Lung (tissue), 12 donors: ENCODE results near the gene ANAPC13. TPM values are rescaled to one million over a fixed set of nuclear protein-coding genes. Genes with fewer than 3 reads are reported as not detected.

ENCODE experiments used
- ATAC-seq: fragments of 200-7000 bp; cut with Tn5 transposase; one replicate; pipeline ENCODE4 v1.9.1; 2020; ENCODE audit warnings: moderate number of reproducible peaks; ENCODE audit not compliant: insufficient read depth, low FRiP score
- DNase-seq, 3 donors: peaks; one replicate each; pipeline ENCODE4 v3.0.0-alpha.2; 2013 to 2017
- H3K27ac ChIP-seq, 2 donors: one replicate each; pipeline ENCODE4 v1.5.1; 2013; ENCODE audit warnings: mild to moderate bottlenecking in 2 of 2, moderate library complexity in 2 of 2, control low read depth in 1 of 2, inconsistent platforms in 1 of 2, low read depth in 1 of 2, low read length in 1 of 2
- H3K27me3 ChIP-seq, 3 donors: one replicate each; pipeline ENCODE4 v1.5.1; 2013; ENCODE audit warnings: low read length in 2 of 3; ENCODE audit not compliant: control insufficient read depth in 3 of 3, insufficient read depth in 3 of 3
- H3K36me3 ChIP-seq, 4 donors: one replicate each; pipeline ENCODE4 v1.5.1; 2013; ENCODE audit warnings: low read length in 4 of 4, mild to moderate bottlenecking in 1 of 4, moderate library complexity in 1 of 4; ENCODE audit not compliant: control insufficient read depth in 4 of 4, insufficient read depth in 4 of 4
- H3K4me1 ChIP-seq, 5 donors: one replicate each; pipeline ENCODE4 v1.5.1; 2013; ENCODE audit warnings: low read length in 5 of 5, mild to moderate bottlenecking in 2 of 5, moderate library complexity in 1 of 5; ENCODE audit not compliant: control insufficient read depth in 5 of 5, insufficient read depth in 5 of 5
- H3K4me3 ChIP-seq: one replicate; pipeline ENCODE4 v1.5.1; 2013; ENCODE audit warnings: mild to moderate bottlenecking, control low read depth, moderate library complexity
- H3K9ac ChIP-seq, 2 donors: one replicate each; pipeline ENCODE4 v1.5.1; 2013; ENCODE audit warnings: low read length in 2 of 2, control low read depth in 1 of 2; ENCODE audit not compliant: insufficient read depth in 1 of 2
- H3K9me3 ChIP-seq, 4 donors: one replicate each; pipeline ENCODE4 v1.5.1; 2013; ENCODE audit warnings: low read length in 3 of 4, mild to moderate bottlenecking in 1 of 4, moderate library complexity in 1 of 4; ENCODE audit not compliant: control insufficient read depth in 4 of 4, insufficient read depth in 3 of 4
- WGBS, 2 donors: extraction: QIAGEN DNeasy Blood & Tissue Kit; methylation state at CpG; one replicate each; pipeline ENCODE4 v1.1.7; 2013; 5-methylcytosine and 5-hydroxymethylcytosine counted together
- polyA plus RNA-seq, 2 donors: library from polyadenylated mRNA; stranded (reverse); fragments of 200-250 nt; gene quantifications; one replicate each; pipeline ENCODE4 v1.2.1, GENCODE V29; 2013
- total RNA-seq, 2 donors: library from RNA; depleted of rRNA in 1 of 2; stranded (reverse); fragments of >200 nt in 1 of 2; gene quantifications; one replicate each; pipeline ENCODE4 v1.2.1, GENCODE V29; 2014 to 2021
- TF ChIP-seq, protein P1 (sequence below): IDR thresholded peaks from 2 replicates; pipeline ENCODE4 v1.5.1; 2012; ENCODE audit warnings: mild to moderate bottlenecking; ENCODE audit errors: control extremely low read depth, extremely low read depth
- donor health status: control.
- donor health status: control.
- donor health status: Bipolar disorder and iron deficiency.
- donor health status: healthy.
- donor health status: DM: yes; HTN: yes; CAD: no.

Gene ANAPC13
- total and polyA plus RNA-seq, 4 donors = 36.9 to 85.2 (median 63.1) TPM

DNA sequence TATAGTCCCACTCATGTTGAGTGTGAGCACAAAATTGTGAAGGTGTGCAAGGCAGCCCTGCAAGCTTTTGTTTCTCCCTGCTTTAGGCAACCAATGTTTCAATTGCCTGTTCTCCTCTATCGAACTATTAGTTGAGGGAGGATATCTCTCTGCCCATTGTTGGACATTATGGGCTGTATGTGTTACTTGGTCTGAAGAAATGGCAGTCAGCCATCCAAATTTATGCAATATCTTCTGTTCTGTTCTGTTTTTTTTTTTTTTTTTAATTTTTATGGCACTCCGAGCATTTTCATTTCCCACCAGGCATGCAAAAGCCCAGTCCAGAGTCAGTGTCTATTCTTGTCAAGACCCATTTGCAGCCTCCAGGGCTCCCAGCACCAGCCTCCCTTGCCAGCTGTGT lies 44.0 kb downstream of the ANAPC13 start:
- ATAC-seq (no peak), DNase-seq (peak in 2 of 3 donors; percentile 60 to 81)
- TF ChIP-seq, protein P1, sequence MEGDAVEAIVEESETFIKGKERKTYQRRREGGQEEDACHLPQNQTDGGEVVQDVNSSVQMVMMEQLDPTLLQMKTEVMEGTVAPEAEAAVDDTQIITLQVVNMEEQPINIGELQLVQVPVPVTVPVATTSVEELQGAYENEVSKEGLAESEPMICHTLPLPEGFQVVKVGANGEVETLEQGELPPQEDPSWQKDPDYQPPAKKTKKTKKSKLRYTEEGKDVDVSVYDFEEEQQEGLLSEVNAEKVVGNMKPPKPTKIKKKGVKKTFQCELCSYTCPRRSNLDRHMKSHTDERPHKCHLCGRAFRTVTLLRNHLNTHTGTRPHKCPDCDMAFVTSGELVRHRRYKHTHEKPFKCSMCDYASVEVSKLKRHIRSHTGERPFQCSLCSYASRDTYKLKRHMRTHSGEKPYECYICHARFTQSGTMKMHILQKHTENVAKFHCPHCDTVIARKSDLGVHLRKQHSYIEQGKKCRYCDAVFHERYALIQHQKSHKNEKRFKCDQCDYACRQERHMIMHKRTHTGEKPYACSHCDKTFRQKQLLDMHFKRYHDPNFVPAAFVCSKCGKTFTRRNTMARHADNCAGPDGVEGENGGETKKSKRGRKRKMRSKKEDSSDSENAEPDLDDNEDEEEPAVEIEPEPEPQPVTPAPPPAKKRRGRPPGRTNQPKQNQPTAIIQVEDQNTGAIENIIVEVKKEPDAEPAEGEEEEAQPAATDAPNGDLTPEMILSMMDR = no peak
- H3K36me3 ChIP-seq = no peaks in the 10 kb centered on the region
- H3K27me3 ChIP-seq = no peaks in the 10 kb centered on the region
- peaks cover 0 to 14% (median 4%) of the 10 kb centered on the region in 5 donors for H3K4me1 ChIP-seq
- no peak overlapping the region for H3K27ac ChIP-seq
- no peak overlapping the region for H3K9ac ChIP-seq
- no peaks in the 10 kb centered on the region for H3K9me3 ChIP-seq
- 84 to 94% methylated on average over 2 of the region's 2 CpGs for WGBS, 2 donors
- H3K4me3 ChIP-seq = no peak overlapping the region

DNA sequence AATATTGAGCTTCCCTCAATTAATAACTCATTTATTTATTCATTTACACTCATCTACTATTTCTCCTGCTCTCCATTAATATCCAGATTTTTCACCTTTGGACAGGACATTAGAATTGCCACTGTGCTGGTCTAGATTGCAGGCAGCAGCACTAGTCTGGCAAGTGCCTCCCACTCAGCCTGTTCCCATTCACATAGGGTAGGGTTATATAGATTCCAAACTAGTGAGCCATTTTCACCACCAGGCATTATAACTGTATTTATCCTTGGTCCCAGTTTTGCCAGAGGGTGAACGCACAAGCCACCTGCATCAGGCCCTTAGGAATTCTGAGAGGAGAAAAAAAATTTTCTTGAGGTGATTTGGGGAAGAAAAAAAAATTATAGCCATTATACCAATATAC lies 44.5 kb downstream of the ANAPC13 start:
- H3K27me3 ChIP-seq = no peaks in the 10 kb centered on the region
- H3K4me3 ChIP-seq = no peak overlapping the region
- TF ChIP-seq, protein P1 = no peak
- no peak overlapping the region for H3K9ac ChIP-seq
- DNase-seq = no peak
- WGBS, 2 donors = 89 to 100% methylated on average over 1 of the region's 1 CpG
- H3K9me3 ChIP-seq = no peaks in the 10 kb centered on the region
- ATAC-seq = no peak
- no peaks in the 10 kb centered on the region for H3K36me3 ChIP-seq
- peaks cover 0 to 12% (median 2%) of the 10 kb centered on the region in 5 donors for H3K4me1 ChIP-seq
- H3K27ac ChIP-seq = no peak overlapping the region

DNA sequence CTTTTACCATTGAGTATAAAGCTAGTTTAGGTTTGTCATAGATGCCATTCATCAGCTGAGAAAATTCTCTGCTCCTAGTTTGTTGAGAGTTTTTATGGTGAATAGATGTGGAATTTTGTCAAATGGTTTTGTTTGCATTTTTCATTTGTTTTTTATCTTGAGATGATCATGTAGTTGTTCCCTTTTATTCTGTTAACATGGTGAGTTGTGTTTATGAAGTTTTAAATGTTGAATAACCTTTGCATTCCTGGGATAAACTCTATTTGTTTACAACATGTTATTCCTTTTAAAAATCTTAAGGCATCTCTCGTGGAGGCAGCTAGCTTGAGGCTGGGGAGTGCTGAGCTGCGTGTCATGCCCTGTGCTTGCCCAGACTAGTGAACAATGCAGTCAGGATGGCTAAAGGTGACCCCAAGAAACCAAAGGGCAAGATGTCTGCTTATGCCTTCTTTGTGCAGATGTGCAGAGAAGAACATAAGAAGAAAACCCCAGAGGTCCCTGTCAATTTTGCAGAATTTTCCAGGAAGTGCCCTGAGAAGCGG lies 48.5 kb downstream of the ANAPC13 start:
- no peak for ATAC-seq
- Histone ChIP-seq H3K9me3 (no peaks in the 10 kb centered on the region), H3K27ac (no peak overlapping the region), H3K9ac (no peak overlapping the region), H3K27me3 (peaks cover 0 to 2% (median 0%) of the 10 kb centered on the region in 3 donors), H3K4me1 (peaks cover 0 to 3% (median 0%) of the 10 kb centered on the region in 5 donors), H3K36me3 (no peaks in the 10 kb centered on the region), H3K4me3 (no peak overlapping the region)
- TF ChIP-seq, protein P1 = no peak
- no peak for DNase-seq
- 75 to 86% methylated on average over 3 of the region's 3 CpGs for WGBS, 2 donors

DNA sequence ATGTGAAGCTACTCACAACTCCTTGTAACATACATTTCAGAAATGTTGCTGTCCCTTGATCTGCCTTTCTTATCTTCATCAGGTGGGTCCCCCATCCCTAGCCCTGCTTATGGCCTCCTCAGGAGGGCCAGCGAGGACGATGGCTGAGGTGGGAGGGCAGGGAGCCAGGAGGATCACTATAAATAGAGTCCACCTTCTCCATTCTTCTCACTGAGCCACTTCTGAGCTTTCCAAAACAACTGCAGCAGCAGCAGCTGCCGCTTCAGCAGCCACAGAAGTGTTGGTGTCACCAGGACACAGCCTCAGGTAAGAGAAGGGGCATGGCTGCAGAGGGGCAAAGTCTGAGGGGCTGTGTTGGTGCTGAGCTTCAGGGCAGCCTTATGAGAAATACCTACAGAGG lies 53.5 kb downstream of the ANAPC13 start:
- Histone ChIP-seq H3K4me1 (no peaks in the 10 kb centered on the region), H3K27me3 (peaks cover 0 to 2% (median 0%) of the 10 kb centered on the region in 3 donors), H3K27ac (no peak overlapping the region), H3K9ac (no peak overlapping the region), H3K36me3 (no peaks in the 10 kb centered on the region), H3K4me3 (no peak overlapping the region), H3K9me3 (no peaks in the 10 kb centered on the region)
- TF ChIP-seq, protein P1 = no peak
- ATAC-seq (no peak), DNase-seq (no peak)
- WGBS, 2 donors = 92 to 96% methylated on average over 3 of the region's 3 CpGs
